Measurements from ENCODE around the gene LRRC57. TPM values are rescaled to one million over a fixed set of nuclear protein-coding genes. Genes with fewer than 3 reads are reported as not detected.

Gene LRRC57
- total and polyA plus RNA-seq, 2 donors (not counting 3 experiments of a cell fraction or from before 2014, with no cell fraction given), result 13.4 to 39.2 TPM

GRCh38 chr15:42494998-42495360 is 53.6 kb downstream of the LRRC57 start:
- peaks cover 0 to 2% of the 10 kb centered on the region in 2 experiments for H3K36me3 ChIP-seq (ENCODE audit: control insufficient read depth in 2 of 2, extremely low read depth in 1 of 2, insufficient read depth in 2 of 2, low read length in 2 of 2)
- intact Hi-C loops (cut with micrococcal nuclease), result loop anchor here (2.0 to 5.0 kb wide), 3 partner anchors 16 to 223 kb away; partner anchors contain the start of genes GANC, HAUS2, LRRC57 and TMEM87A
- no peaks in the 10 kb centered on the region for H4K20me1 ChIP-seq (replicated peaks; ENCODE audit: control insufficient read depth, extremely low read depth, insufficient read depth, low read length)
- H3K4me2 ChIP-seq (ENCODE audit: insufficient read depth, low read length), result peak overlapping the region; percentile 83
- DNase-seq (ENCODE audit: low read depth, low spot score) (peak; percentile 86), FAIRE-seq (no peak)
- peaks cover 46% of the 10 kb centered on the region for H3K79me2 ChIP-seq (ENCODE audit: control insufficient read depth, insufficient read depth, low read length)
- POLR2A ChIA-PET, result interaction anchor here (0.5 to 1.2 kb wide), 4 partner anchors 9 to 80 kb away, joined by 3 to 8 read pairs (median 5); partner anchors contain the start of gene STARD9
- BruUV-seq (replicated peaks), result TSS peak; percentile 67
- H3K27ac ChIP-seq (ENCODE audit: insufficient read depth, low read depth, low read length), result peak overlapping the region; percentile 95
- no peaks in the 10 kb centered on the region for H3K9me3 ChIP-seq (replicated peaks; ENCODE audit: control insufficient read depth, insufficient read depth, low read length)
- peak overlapping the region in 2 of 3 experiments; percentile 10 to 98 for H3K4me3 ChIP-seq (replicated peaks in 1 of 3; ENCODE audit: insufficient read depth in 1 of 3, low read depth in 1 of 3, low read length in 3 of 3)
- CTCF ChIA-PET, result interaction anchor here (1.4 to 1.8 kb wide), 4 partner anchors 12 to 54 kb away, joined by 4 to 6 read pairs (median 5); partner anchors contain the start of genes HAUS2 and LRRC57
- no peaks in the 10 kb centered on the region for H3K9me1 ChIP-seq (replicated peaks; ENCODE audit: control insufficient read depth, extremely low read depth, insufficient read depth, low read length)
- TF ChIP-seq FOS (IDR thresholded peaks at IDR 0.05; ENCODE audit: borderline replicate concordance, insufficient read depth, low read length) (peak; percentile 74), MAX (IDR thresholded peaks at IDR 0.05; ENCODE audit: insufficient read depth, insufficient read length) (no peak), JUN (IDR thresholded peaks at IDR 0.05; ENCODE audit: borderline replicate concordance, insufficient read depth, insufficient read length, low read depth) (peak; percentile 73)
- H3K27me3 ChIP-seq (ENCODE audit: control insufficient read depth in 2 of 2, insufficient read depth in 2 of 2, low read length in 2 of 2), result no peaks in the 10 kb centered on the region
- H2AFZ ChIP-seq (ENCODE audit: low read depth, low read length), result no peak overlapping the region
- dilution Hi-C loops (cut with MboI; ENCODE audit: extremely low pct_ligation_motif_present, low sequenced_read_pairs), result no loop called here
- peaks cover 62% of the 10 kb centered on the region for H3K4me1 ChIP-seq (ENCODE audit: control insufficient read depth, extremely low read depth, insufficient read depth, low read length)
- H3K9ac ChIP-seq (replicated peaks; ENCODE audit: extremely low read depth, insufficient read depth, low read length), result peak overlapping the region; percentile 95

GRCh38 chr15:42493679-42494078 is 54.9 kb downstream of the LRRC57 start:
- no peaks in the 10 kb centered on the region for H3K27me3 ChIP-seq (ENCODE audit: control insufficient read depth in 2 of 2, insufficient read depth in 2 of 2, low read length in 2 of 2)
- H3K4me3 ChIP-seq (replicated peaks in 1 of 3; ENCODE audit: insufficient read depth in 1 of 3, low read depth in 1 of 3, low read length in 3 of 3), result no peak overlapping the region
- peak overlapping the region; percentile 95 for H3K27ac ChIP-seq (ENCODE audit: insufficient read depth, low read depth, low read length)
- dilution Hi-C loops (cut with MboI; ENCODE audit: extremely low pct_ligation_motif_present, low sequenced_read_pairs) (no loop called here), intact Hi-C loops (cut with micrococcal nuclease) (loop anchor here (2.0 to 5.0 kb wide), 3 partner anchors 17 to 221 kb away; partner anchors contain the start of genes GANC, HAUS2, LRRC57 and TMEM87A)
- no TSS peak for BruUV-seq (replicated peaks)
- peaks cover 0 to 2% of the 10 kb centered on the region in 2 experiments for H3K36me3 ChIP-seq (ENCODE audit: control insufficient read depth in 2 of 2, extremely low read depth in 1 of 2, insufficient read depth in 2 of 2, low read length in 2 of 2)
- H4K20me1 ChIP-seq (replicated peaks; ENCODE audit: control insufficient read depth, extremely low read depth, insufficient read depth, low read length), result no peaks in the 10 kb centered on the region
- peak overlapping the region; percentile 0 for H3K4me2 ChIP-seq (ENCODE audit: insufficient read depth, low read length)
- H3K79me2 ChIP-seq (ENCODE audit: control insufficient read depth, insufficient read depth, low read length), result peaks cover 52% of the 10 kb centered on the region
- peak overlapping the region; percentile 62 for H2AFZ ChIP-seq (ENCODE audit: low read depth, low read length)
- H3K9me3 ChIP-seq (replicated peaks; ENCODE audit: control insufficient read depth, insufficient read depth, low read length), result no peaks in the 10 kb centered on the region
- POLR2A ChIA-PET, result no interaction called here
- CTCF ChIA-PET, result interaction anchor here (1.6 kb wide), 1 partner anchor 55 kb away, joined by 6 read pairs; the partner anchor contains the start of genes HAUS2 and LRRC57
- no peak overlapping the region for H3K9ac ChIP-seq (replicated peaks; ENCODE audit: extremely low read depth, insufficient read depth, low read length)
- TF ChIP-seq POLR2AphosphoS5 (IDR thresholded peaks at IDR 0.05; ENCODE audit: insufficient read depth, low read depth, low read length) (no peak), EZH2 (IDR thresholded peaks at IDR 0.05; ENCODE audit: borderline replicate concordance, low read depth, low read length, severe bottlenecking) (no peak), GATA2 (IDR thresholded peaks at IDR 0.05; ENCODE audit: insufficient read depth, insufficient read length, low read depth, low read length) (no peak), POLR2A (IDR thresholded peaks at IDR 0.05; ENCODE audit: low read depth, low read length) (no peak), FOS (IDR thresholded peaks at IDR 0.05; ENCODE audit: borderline replicate concordance, insufficient read depth, low read length) (no peak), MYC (IDR thresholded peaks at IDR 0.05; ENCODE audit: low read depth, low read length) (no peak), JUN (IDR thresholded peaks at IDR 0.05; ENCODE audit: borderline replicate concordance, insufficient read depth, insufficient read length, low read depth) (no peak), MAX (IDR thresholded peaks at IDR 0.05; ENCODE audit: insufficient read depth, insufficient read length) (no peak)
- TF ChIP-seq, protein P1, sequence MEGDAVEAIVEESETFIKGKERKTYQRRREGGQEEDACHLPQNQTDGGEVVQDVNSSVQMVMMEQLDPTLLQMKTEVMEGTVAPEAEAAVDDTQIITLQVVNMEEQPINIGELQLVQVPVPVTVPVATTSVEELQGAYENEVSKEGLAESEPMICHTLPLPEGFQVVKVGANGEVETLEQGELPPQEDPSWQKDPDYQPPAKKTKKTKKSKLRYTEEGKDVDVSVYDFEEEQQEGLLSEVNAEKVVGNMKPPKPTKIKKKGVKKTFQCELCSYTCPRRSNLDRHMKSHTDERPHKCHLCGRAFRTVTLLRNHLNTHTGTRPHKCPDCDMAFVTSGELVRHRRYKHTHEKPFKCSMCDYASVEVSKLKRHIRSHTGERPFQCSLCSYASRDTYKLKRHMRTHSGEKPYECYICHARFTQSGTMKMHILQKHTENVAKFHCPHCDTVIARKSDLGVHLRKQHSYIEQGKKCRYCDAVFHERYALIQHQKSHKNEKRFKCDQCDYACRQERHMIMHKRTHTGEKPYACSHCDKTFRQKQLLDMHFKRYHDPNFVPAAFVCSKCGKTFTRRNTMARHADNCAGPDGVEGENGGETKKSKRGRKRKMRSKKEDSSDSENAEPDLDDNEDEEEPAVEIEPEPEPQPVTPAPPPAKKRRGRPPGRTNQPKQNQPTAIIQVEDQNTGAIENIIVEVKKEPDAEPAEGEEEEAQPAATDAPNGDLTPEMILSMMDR (IDR thresholded peaks at IDR 0.05; ENCODE audit: extremely low read depth in 1 of 2, insufficient read depth in 1 of 2, low read depth in 1 of 2, low read length in 2 of 2), result no peak
- peaks cover 52% of the 10 kb centered on the region for H3K4me1 ChIP-seq (ENCODE audit: control insufficient read depth, extremely low read depth, insufficient read depth, low read length)
- no peaks in the 10 kb centered on the region for H3K9me1 ChIP-seq (replicated peaks; ENCODE audit: control insufficient read depth, extremely low read depth, insufficient read depth, low read length)
- no peak for DNase-seq (ENCODE audit: low read depth, low spot score)
- FAIRE-seq, result peak; percentile 4
